Lung (tissue), 12 donors: Measurements from ENCODE around the gene CDK16. TPM values are rescaled to one million over a fixed set of nuclear protein-coding genes. Genes with fewer than 3 reads are reported as not detected.

Source experiments
- ATAC-seq: fragments of 200-7000 bp; cut with Tn5 transposase; one replicate; pipeline ENCODE4 v1.9.1; 2020; ENCODE audit warnings: moderate number of reproducible peaks; ENCODE audit not compliant: insufficient read depth, low FRiP score
- DNase-seq, 3 donors: peaks; one replicate each; pipeline ENCODE4 v3.0.0-alpha.2; 2013 to 2017
- H3K27ac ChIP-seq, 2 donors: one replicate each; pipeline ENCODE4 v1.5.1; 2013; ENCODE audit warnings: mild to moderate bottlenecking in 2 of 2, moderate library complexity in 2 of 2, control low read depth in 1 of 2, inconsistent platforms in 1 of 2, low read depth in 1 of 2, low read length in 1 of 2
- H3K27me3 ChIP-seq, 3 donors: one replicate each; pipeline ENCODE4 v1.5.1; 2013; ENCODE audit warnings: low read length in 2 of 3; ENCODE audit not compliant: control insufficient read depth in 3 of 3, insufficient read depth in 3 of 3
- H3K36me3 ChIP-seq, 4 donors: one replicate each; pipeline ENCODE4 v1.5.1; 2013; ENCODE audit warnings: low read length in 4 of 4, mild to moderate bottlenecking in 1 of 4, moderate library complexity in 1 of 4; ENCODE audit not compliant: control insufficient read depth in 4 of 4, insufficient read depth in 4 of 4
- H3K4me1 ChIP-seq, 5 donors: one replicate each; pipeline ENCODE4 v1.5.1; 2013; ENCODE audit warnings: low read length in 5 of 5, mild to moderate bottlenecking in 2 of 5, moderate library complexity in 1 of 5; ENCODE audit not compliant: control insufficient read depth in 5 of 5, insufficient read depth in 5 of 5
- H3K4me3 ChIP-seq: one replicate; pipeline ENCODE4 v1.5.1; 2013; ENCODE audit warnings: mild to moderate bottlenecking, control low read depth, moderate library complexity
- H3K9ac ChIP-seq, 2 donors: one replicate each; pipeline ENCODE4 v1.5.1; 2013; ENCODE audit warnings: low read length in 2 of 2, control low read depth in 1 of 2; ENCODE audit not compliant: insufficient read depth in 1 of 2
- H3K9me3 ChIP-seq, 4 donors: one replicate each; pipeline ENCODE4 v1.5.1; 2013; ENCODE audit warnings: low read length in 3 of 4, mild to moderate bottlenecking in 1 of 4, moderate library complexity in 1 of 4; ENCODE audit not compliant: control insufficient read depth in 4 of 4, insufficient read depth in 3 of 4
- WGBS, 2 donors: extraction: QIAGEN DNeasy Blood & Tissue Kit; methylation state at CpG; one replicate each; pipeline ENCODE4 v1.1.7; 2013; 5-methylcytosine and 5-hydroxymethylcytosine counted together
- polyA plus RNA-seq, 2 donors: library from polyadenylated mRNA; stranded (reverse); fragments of 200-250 nt; gene quantifications; one replicate each; pipeline ENCODE4 v1.2.1, GENCODE V29; 2013
- total RNA-seq, 2 donors: library from RNA; depleted of rRNA in 1 of 2; stranded (reverse); fragments of >200 nt in 1 of 2; gene quantifications; one replicate each; pipeline ENCODE4 v1.2.1, GENCODE V29; 2014 to 2021
- TF ChIP-seq, protein P1 (sequence below): IDR thresholded peaks from 2 replicates; pipeline ENCODE4 v1.5.1; 2012; ENCODE audit warnings: mild to moderate bottlenecking; ENCODE audit errors: control extremely low read depth, extremely low read depth
- donor health status: control.
- donor health status: control.
- donor health status: Bipolar disorder and iron deficiency.
- donor health status: healthy.
- donor health status: DM: yes; HTN: yes; CAD: no.

The CDK16 gene
- total and polyA plus RNA-seq, 4 donors, result 50.1 to 93.5 (median 60.5) TPM

- WGBS, 2 donors, result 93 to 94% methylated on average over 18 to 19 of the region's 19 CpGs
- ATAC-seq, result no peak
- TF ChIP-seq, protein P1, sequence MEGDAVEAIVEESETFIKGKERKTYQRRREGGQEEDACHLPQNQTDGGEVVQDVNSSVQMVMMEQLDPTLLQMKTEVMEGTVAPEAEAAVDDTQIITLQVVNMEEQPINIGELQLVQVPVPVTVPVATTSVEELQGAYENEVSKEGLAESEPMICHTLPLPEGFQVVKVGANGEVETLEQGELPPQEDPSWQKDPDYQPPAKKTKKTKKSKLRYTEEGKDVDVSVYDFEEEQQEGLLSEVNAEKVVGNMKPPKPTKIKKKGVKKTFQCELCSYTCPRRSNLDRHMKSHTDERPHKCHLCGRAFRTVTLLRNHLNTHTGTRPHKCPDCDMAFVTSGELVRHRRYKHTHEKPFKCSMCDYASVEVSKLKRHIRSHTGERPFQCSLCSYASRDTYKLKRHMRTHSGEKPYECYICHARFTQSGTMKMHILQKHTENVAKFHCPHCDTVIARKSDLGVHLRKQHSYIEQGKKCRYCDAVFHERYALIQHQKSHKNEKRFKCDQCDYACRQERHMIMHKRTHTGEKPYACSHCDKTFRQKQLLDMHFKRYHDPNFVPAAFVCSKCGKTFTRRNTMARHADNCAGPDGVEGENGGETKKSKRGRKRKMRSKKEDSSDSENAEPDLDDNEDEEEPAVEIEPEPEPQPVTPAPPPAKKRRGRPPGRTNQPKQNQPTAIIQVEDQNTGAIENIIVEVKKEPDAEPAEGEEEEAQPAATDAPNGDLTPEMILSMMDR, result no peak
These were observed 8.3 kb downstream of the CDK16 start for GRCh38 chrX:47226531-47227333.

GRCh38 chrX:47227334-47227583 is 8.8 kb downstream of the CDK16 start:
- Histone ChIP-seq H3K27ac (no peak overlapping the region), H3K4me1 (peaks cover 0 to 2% (median 0%) of the 10 kb centered on the region in 5 donors), H3K9me3 (peaks cover 0 to 2% (median 0%) of the 10 kb centered on the region in 4 donors), H3K4me3 (no peak overlapping the region), H3K36me3 (peaks cover 19 to 42% (median 30%) of the 10 kb centered on the region in 4 donors), H3K27me3 (peaks cover 0 to 6% (median 1%) of the 10 kb centered on the region in 3 donors), H3K9ac (no peak overlapping the region)
- TF ChIP-seq, protein P1, result no peak
- 95 to 100% methylated on average over 9 of the region's 9 CpGs for WGBS, 2 donors
- DNase-seq (no peak), ATAC-seq (no peak)

More at GRCh38 chrX:47226531-47227333, 8.3 kb downstream of the CDK16 start:
- no peak for DNase-seq
- Histone ChIP-seq H3K27me3 (peaks cover 0 to 6% (median 0%) of the 10 kb centered on the region in 3 donors), H3K4me1 (no peaks in the 10 kb centered on the region), H3K36me3 (peaks cover 19 to 42% (median 31%) of the 10 kb centered on the region in 4 donors), H3K27ac (no peak overlapping the region), H3K4me3 (no peak overlapping the region), H3K9me3 (peaks cover 0 to 2% (median 0%) of the 10 kb centered on the region in 4 donors), H3K9ac (no peak overlapping the region)

GRCh38 chrX:47228550-47229270 is 10.2 kb downstream of the CDK16 start:
- peaks cover 19 to 39% (median 26%) of the 10 kb centered on the region in 4 donors for H3K36me3 ChIP-seq
- no peak for ATAC-seq
- WGBS, 2 donors, result 94 to 95% methylated on average over 12 of the region's 12 CpGs

More at GRCh38 chrX:47228550-47229270, 10.2 kb downstream of the CDK16 start:
- peaks cover 0 to 3% (median 0%) of the 10 kb centered on the region in 5 donors for H3K4me1 ChIP-seq
- H3K4me3 ChIP-seq, result no peak overlapping the region
- no peak for DNase-seq
- TF ChIP-seq, protein P1, result no peak
- H3K9me3 ChIP-seq, result peaks cover 0 to 4% (median 0%) of the 10 kb centered on the region in 4 donors
- no peak overlapping the region for H3K27ac ChIP-seq
- peaks cover 0 to 6% (median 3%) of the 10 kb centered on the region in 3 donors for H3K27me3 ChIP-seq
- no peak overlapping the region for H3K9ac ChIP-seq
